ENCODE measurements around the gene KLHL6.

The KLHL6 gene

GRCh38 chr3:183466575-183466974, 88.9 kb downstream of the KLHL6 start:
- no peak overlapping the region for H3K27ac ChIP-seq
- TF ChIP-seq ZFX (IDR thresholded peaks at IDR 0.05) (no peak), CTCF (conservative IDR thresholded peaks at IDR 0.05) (no peak)

- H3K27ac ChIP-seq = peak overlapping the region; percentile 25; the same call in 1 of the 2 replicates
These were observed 89.8 kb downstream of the KLHL6 start for GRCh38 chr3:183465710-183466109.

GRCh38 chr3:183464480-183464879, 91.0 kb downstream of the KLHL6 start:
- TF ChIP-seq ZFX (IDR thresholded peaks at IDR 0.05) (no peak), CTCF (conservative IDR thresholded peaks at IDR 0.05) (no peak)
- H3K27ac ChIP-seq = no peak overlapping the region

GRCh38 chr3:183460081-183461055, 95.1 kb downstream of the KLHL6 start:
- no peak for TF ChIP-seq CTCF (conservative IDR thresholded peaks at IDR 0.05)
- no peak for TF ChIP-seq ZFX (IDR thresholded peaks at IDR 0.05)

GRCh38 chr3:183455089-183455488, 100.4 kb downstream of the KLHL6 start:
- no peak for TF ChIP-seq ZFX (IDR thresholded peaks at IDR 0.05)
- no peak for TF ChIP-seq CTCF (conservative IDR thresholded peaks at IDR 0.05)
- H3K27ac ChIP-seq = no peak overlapping the region

More at GRCh38 chr3:183460081-183461055, 95.1 kb downstream of the KLHL6 start:
- no peak overlapping the region for H3K27ac ChIP-seq

GRCh38 chr3:183454064-183454463, 101.4 kb downstream of the KLHL6 start:
- H3K27ac ChIP-seq = no peak overlapping the region
- TF ChIP-seq ZFX (IDR thresholded peaks at IDR 0.05) (no peak), CTCF (conservative IDR thresholded peaks at IDR 0.05) (no peak)

- H3K27ac ChIP-seq = no peak overlapping the region
- no peak for TF ChIP-seq CTCF (conservative IDR thresholded peaks at IDR 0.05)
- no peak for TF ChIP-seq ZFX (IDR thresholded peaks at IDR 0.05)
These were observed 105.7 kb downstream of the KLHL6 start for GRCh38 chr3:183449791-183450190.
